HEK293 (cell line): ENCODE measurements around the gene AK9.

Source experiments
- CTCF ChIA-PET: fragments of 350-600 bp; formaldehyde crosslinking; extraction: SDS; loops from one replicate; lab custom pipeline; 2021; ENCODE audit warnings: antibody characterized with exemption; lab: Yijun Ruan, JAX
- POLR2A ChIA-PET: fragments of 300-600 bp; formaldehyde crosslinking; extraction: SDS; loops from one replicate; lab custom pipeline; 2020; ENCODE audit warnings: antibody characterized with exemption, inconsistent platforms; lab: Yijun Ruan, JAX
- H3K27ac ChIP-seq: fragments of 200-500 bp; sonication (Bioruptor generic); 2 replicates; pipeline ENCODE4 v1.5.1; 2014; ENCODE audit warnings: low read depth, low read length, control low read depth, inconsistent platforms; ENCODE audit errors: extremely low read depth
- H3K36me3 ChIP-seq, 2 experiments: fragments of 200-500 bp in 1 of 2; sonication (Bioruptor generic) in 1 of 2; 1 replicate in 1 of 2; 2 replicates in 1 of 2; pipeline ENCODE4 v1.5.1; 2014 to 2017; ENCODE audit warnings: inconsistent platforms in 2 of 2, low read length in 2 of 2; ENCODE audit not compliant: control insufficient read depth in 2 of 2, insufficient read depth in 1 of 2
- H3K4me1 ChIP-seq: fragments of 200-500 bp; sonication (Bioruptor generic); 2 replicates; pipeline ENCODE4 v1.5.1; 2014; ENCODE audit warnings: mild to moderate bottlenecking, low read length, inconsistent platforms; ENCODE audit not compliant: control insufficient read depth, insufficient read depth
- H3K4me3 ChIP-seq: 2 replicates; pipeline ENCODE4 v1.5.1; 2011; ENCODE audit warnings: low read depth, mild to moderate bottlenecking, control low read depth, low read length, moderate library complexity
- H3K9me3 ChIP-seq: fragments of 200-500 bp; sonication (Bioruptor generic); 2 replicates; pipeline ENCODE4 v1.5.1; 2014; ENCODE audit warnings: low read depth, low read length, inconsistent platforms; ENCODE audit not compliant: control insufficient read depth, insufficient read depth
- CTCF ChIP-seq: fragments of 450-650 bp; formaldehyde crosslinking; IDR thresholded peaks from 2 replicates; pipeline ENCODE4 v1.5.1; 2016; ENCODE audit warnings: missing biosample characterization, missing genetic modification characterization
- GLIS1 ChIP-seq: fragments of 450-650 bp; formaldehyde crosslinking; IDR thresholded peaks from 2 replicates; pipeline ENCODE4 v1.5.1; 2016; ENCODE audit warnings: missing biosample characterization, missing genetic modification characterization
- KLF9 ChIP-seq: fragments of 450-650 bp; formaldehyde crosslinking; IDR thresholded peaks from 2 replicates; pipeline ENCODE4 v1.5.1; 2016; ENCODE audit warnings: missing biosample characterization, missing genetic modification characterization, low read depth
- OVOL3 ChIP-seq: fragments of 450-650 bp; formaldehyde crosslinking; IDR thresholded peaks from 2 replicates; pipeline ENCODE4 v1.5.1; 2016; ENCODE audit warnings: missing biosample characterization, missing genetic modification characterization
- PBX3 ChIP-seq: sonication (generic); formaldehyde crosslinking; IDR thresholded peaks from 2 replicates; pipeline ENCODE4 v1.8.1; 2022; ENCODE audit warnings: mild to moderate bottlenecking, moderate library complexity, missing genetic modification reagents
- PRDM1 ChIP-seq: fragments of 450-650 bp; formaldehyde crosslinking; IDR thresholded peaks from 2 replicates; pipeline ENCODE4; 2016; ENCODE audit warnings: missing biosample characterization, missing genetic modification characterization
- SCRT2 ChIP-seq: fragments of 450-650 bp; formaldehyde crosslinking; IDR thresholded peaks from 2 replicates; pipeline ENCODE4 v1.5.1; 2016; ENCODE audit warnings: missing biosample characterization, missing genetic modification characterization
- SP2 ChIP-seq: fragments of 450-650 bp; formaldehyde crosslinking; IDR thresholded peaks from 2 replicates; pipeline ENCODE4 v1.5.1; 2016; ENCODE audit warnings: missing biosample characterization, missing genetic modification characterization
- ZBTB49 ChIP-seq: fragments of 450-650 bp; formaldehyde crosslinking; IDR thresholded peaks from 2 replicates; pipeline ENCODE4 v1.5.1; 2016; ENCODE audit warnings: missing biosample characterization, missing genetic modification characterization, low read depth
- ZFP41 ChIP-seq: fragments of 450-650 bp; formaldehyde crosslinking; IDR thresholded peaks from 2 replicates; pipeline ENCODE4 v1.5.1; 2016; ENCODE audit warnings: missing biosample characterization, missing genetic modification characterization, borderline replicate concordance
- ZIC2 ChIP-seq: fragments of 450-650 bp; formaldehyde crosslinking; IDR thresholded peaks from 2 replicates; pipeline ENCODE4 v1.5.1; 2016; ENCODE audit warnings: missing biosample characterization, missing genetic modification characterization
- ZNF121 ChIP-seq: fragments of 450-650 bp; formaldehyde crosslinking; IDR thresholded peaks from 2 replicates; pipeline ENCODE4 v1.5.1; 2016; ENCODE audit warnings: missing biosample characterization, missing genetic modification characterization
- ZNF146 ChIP-seq: fragments of 450-650 bp; formaldehyde crosslinking; IDR thresholded peaks from 2 replicates; pipeline ENCODE4 v1.5.1; 2016; ENCODE audit warnings: missing biosample characterization, missing genetic modification characterization
- ZNF157 ChIP-seq: fragments of 450-650 bp; formaldehyde crosslinking; IDR thresholded peaks from 2 replicates; pipeline ENCODE4 v1.5.1; 2016; ENCODE audit warnings: missing biosample characterization, missing genetic modification characterization
- ZNF18 ChIP-seq: fragments of 450-650 bp; formaldehyde crosslinking; IDR thresholded peaks from 2 replicates; pipeline ENCODE4 v1.5.1; 2016; ENCODE audit warnings: missing biosample characterization, missing genetic modification characterization
- ZNF214 ChIP-seq: fragments of 450-650 bp; formaldehyde crosslinking; IDR thresholded peaks from 2 replicates; pipeline ENCODE4 v1.5.1; 2017; ENCODE audit warnings: missing biosample characterization, mild to moderate bottlenecking, missing genetic modification characterization, borderline replicate concordance
- ZNF350 ChIP-seq: fragments of 450-650 bp; formaldehyde crosslinking; IDR thresholded peaks from 2 replicates; pipeline ENCODE4 v1.5.0; 2017; ENCODE audit warnings: missing biosample characterization, mild to moderate bottlenecking, missing genetic modification characterization
- ZNF366 ChIP-seq: fragments of 450-650 bp; formaldehyde crosslinking; conservative IDR thresholded peaks from 2 replicates; pipeline ENCODE4 v1.5.1; 2016; ENCODE audit warnings: missing biosample characterization, missing genetic modification characterization
- ZNF449 ChIP-seq: fragments of 450-650 bp; formaldehyde crosslinking; IDR thresholded peaks from 2 replicates; pipeline ENCODE4 v1.5.1; 2017; ENCODE audit warnings: missing biosample characterization, mild to moderate bottlenecking, missing genetic modification characterization, moderate library complexity
- ZNF510 ChIP-seq: fragments of 450-650 bp; formaldehyde crosslinking; IDR thresholded peaks from 2 replicates; pipeline ENCODE4 v1.5.1; 2018; ENCODE audit warnings: mild to moderate bottlenecking, missing genetic modification characterization, missing biosample characterization; ENCODE audit not compliant: insufficient replicate concordance
- ZNF548 ChIP-seq: fragments of 450-650 bp; formaldehyde crosslinking; IDR thresholded peaks from 2 replicates; pipeline ENCODE4 v1.5.1; 2016; ENCODE audit warnings: missing biosample characterization, missing genetic modification characterization
- ZNF555 ChIP-seq: fragments of 450-650 bp; formaldehyde crosslinking; conservative IDR thresholded peaks from 2 replicates; pipeline ENCODE4 v1.5.1; 2017; ENCODE audit warnings: missing biosample characterization, mild to moderate bottlenecking, missing genetic modification characterization, inconsistent platforms
- ZNF621 ChIP-seq: fragments of 450-650 bp; formaldehyde crosslinking; IDR thresholded peaks from 2 replicates; pipeline ENCODE4 v1.5.1; 2017; ENCODE audit warnings: missing biosample characterization, missing genetic modification characterization
- ZNF629 ChIP-seq: fragments of 450-650 bp; formaldehyde crosslinking; IDR thresholded peaks from 2 replicates; pipeline ENCODE4 v1.5.1; 2017; ENCODE audit warnings: missing biosample characterization, missing genetic modification characterization
- ZNF645 ChIP-seq: fragments of 450-650 bp; formaldehyde crosslinking; IDR thresholded peaks from 2 replicates; pipeline ENCODE4; 2016; ENCODE audit warnings: missing biosample characterization, missing genetic modification characterization
- ZNF658 ChIP-seq: fragments of 450-650 bp; formaldehyde crosslinking; IDR thresholded peaks from 2 replicates; pipeline ENCODE4; 2016; ENCODE audit warnings: missing biosample characterization, missing genetic modification characterization
- ZNF701 ChIP-seq: fragments of 450-650 bp; formaldehyde crosslinking; IDR thresholded peaks from 2 replicates; pipeline ENCODE4 v1.5.1; 2016; ENCODE audit warnings: missing biosample characterization, missing genetic modification characterization
- TF ChIP-seq, protein P1 (sequence below): fragments of 450-650 bp; formaldehyde crosslinking; optimal IDR thresholded peaks from 2 replicates; pipeline ENCODE3; 2016; ENCODE audit warnings: missing biosample characterization, mild to moderate bottlenecking, missing genetic modification characterization

The AK9 gene

DNA sequence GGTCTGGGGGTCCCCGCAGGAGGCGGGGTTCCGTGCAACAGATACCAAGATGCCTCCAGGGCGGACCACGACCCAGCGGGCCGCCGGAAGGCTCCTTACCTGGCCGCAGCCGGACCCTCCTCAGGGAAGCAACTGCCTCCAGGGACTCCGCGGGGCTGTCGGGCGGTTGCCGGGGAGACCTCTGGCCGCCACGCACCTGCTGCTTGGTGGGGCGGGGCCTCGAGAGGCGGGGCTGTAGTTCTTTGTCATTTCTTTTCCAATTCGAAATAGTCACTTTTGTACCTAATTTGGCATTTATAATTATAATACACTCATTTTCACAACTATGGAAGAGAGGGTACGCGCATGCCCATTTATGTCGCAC lies 647 bp downstream of the AK9 start (continued):
- TF ChIP-seq ZNF18 (tag by site-specific recombination), result no peak
- no peak for TF ChIP-seq ZNF121 (tag by site-specific recombination)
- no peak for TF ChIP-seq CTCF (tag by site-specific recombination)
- TF ChIP-seq ZNF510, result no peak
- peak; percentile 82 for TF ChIP-seq ZIC2 (tag by site-specific recombination)
- TF ChIP-seq SCRT2, result peak; percentile 94
- peak; percentile 32 for TF ChIP-seq SP2 (tag by site-specific recombination)
- peak; percentile 27; the same call in 1 of the 2 replicates for TF ChIP-seq GLIS1 (tag by site-specific recombination)
- no peak for TF ChIP-seq ZNF645
- no peak for TF ChIP-seq PBX3 (CRISPR knock-in tag)
- peak; percentile 66 for TF ChIP-seq KLF9 (tag by site-specific recombination)
- TF ChIP-seq ZNF146 (tag by site-specific recombination), result no peak
- no peak for TF ChIP-seq OVOL3
- no peak for TF ChIP-seq ZNF621 (tag by site-specific recombination)
- TF ChIP-seq ZNF449, result no peak
- TF ChIP-seq ZNF555 (tag by site-specific recombination), result no peak
- TF ChIP-seq ZNF157 (tag by site-specific recombination), result no peak
- TF ChIP-seq ZNF548 (tag by site-specific recombination), result no peak
- TF ChIP-seq ZNF701, result no peak

- ChIA-PET POLR2A (no interaction called here), CTCF (no interaction called here)
- no peaks in the 10 kb centered on the region for H3K9me3 ChIP-seq
- H3K36me3 ChIP-seq, result no peaks in the 10 kb centered on the region
- H3K4me3 ChIP-seq, result no peak overlapping the region
- no peak overlapping the region for H3K27ac ChIP-seq
- H3K4me1 ChIP-seq, result peaks cover 3% of the 10 kb centered on the region; the same call in 1 of the 2 replicates
- TF ChIP-seq ZNF629 (tag by site-specific recombination), result 0 out of 2 replicates have a peak, but pooled peaks have one; percentile 33
- no peak for TF ChIP-seq ZBTB49 (tag by site-specific recombination)
- 0 out of 2 replicates have a peak, but pooled peaks have one; percentile 32 for TF ChIP-seq ZNF366 (tag by site-specific recombination)
- TF ChIP-seq ZNF350 (tag by site-specific recombination), result no peak
- no peak for TF ChIP-seq PRDM1 (tag by site-specific recombination)
- no peak for TF ChIP-seq ZNF658 (tag by site-specific recombination)
- TF ChIP-seq ZFP41, result no peak
- no peak for TF ChIP-seq ZNF214 (tag by site-specific recombination)
- TF ChIP-seq, protein P1, sequence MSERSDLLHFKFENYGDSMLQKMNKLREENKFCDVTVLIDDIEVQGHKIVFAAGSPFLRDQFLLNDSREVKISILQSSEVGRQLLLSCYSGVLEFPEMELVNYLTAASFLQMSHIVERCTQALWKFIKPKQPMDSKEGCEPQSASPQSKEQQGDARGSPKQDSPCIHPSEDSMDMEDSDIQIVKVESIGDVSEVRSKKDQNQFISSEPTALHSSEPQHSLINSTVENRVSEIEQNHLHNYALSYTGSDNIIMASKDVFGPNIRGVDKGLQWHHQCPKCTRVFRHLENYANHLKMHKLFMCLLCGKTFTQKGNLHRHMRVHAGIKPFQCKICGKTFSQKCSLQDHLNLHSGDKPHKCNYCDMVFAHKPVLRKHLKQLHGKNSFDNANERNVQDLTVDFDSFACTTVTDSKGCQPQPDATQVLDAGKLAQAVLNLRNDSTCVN (tag by site-specific recombination), result no peak
Measured at GRCh38 chr6:109687271-109687761, 3.7 kb downstream of the AK9 start.
